ENCODE results near the gene LRRC27.
"Not testable (repeated sequence)": the region's sequence is repeated elsewhere in the genome, so short reads cannot be mapped to it uniquely, and the experiment has no call there.

Gene LRRC27

DNA sequence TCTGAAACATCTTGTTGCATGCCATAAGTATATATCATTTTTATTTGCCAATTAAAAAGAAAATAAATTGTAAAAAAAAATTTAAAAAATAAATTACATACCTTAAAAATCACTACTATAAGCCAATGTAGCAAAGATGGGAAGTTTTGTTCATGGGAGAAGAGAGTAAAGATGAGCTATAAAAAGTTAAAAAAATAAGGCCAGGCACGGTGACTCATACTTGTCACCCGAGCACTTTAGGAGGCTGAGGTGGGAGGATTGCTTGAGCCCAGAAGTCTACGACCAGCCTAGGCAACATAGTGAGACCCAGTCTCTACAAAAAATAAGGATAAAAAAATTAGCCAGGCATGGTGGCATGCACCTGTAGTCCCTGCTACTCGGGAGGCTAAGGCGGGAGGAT is 15.9 kb upstream of the LRRC27 start:
- no peak for DNase-seq

DNA sequence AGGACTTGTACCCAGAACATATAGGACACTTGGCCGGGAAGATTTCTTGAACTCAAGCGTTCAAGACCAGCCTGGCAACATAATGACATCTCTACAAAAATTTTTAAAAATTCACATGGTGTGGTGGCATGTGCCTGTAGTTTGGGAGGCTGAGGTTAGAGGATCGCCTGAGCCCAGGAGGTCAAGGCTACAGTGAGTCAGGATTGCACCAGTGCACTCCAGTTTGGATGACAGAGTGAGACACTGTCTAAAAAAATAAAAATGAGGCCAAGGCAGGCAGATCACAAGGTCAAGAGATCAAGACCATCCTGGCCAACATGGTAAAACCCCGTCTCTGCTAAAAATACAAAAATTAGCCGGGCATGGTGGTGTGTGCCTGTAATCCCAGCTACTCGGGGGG is 14.5 kb upstream of the LRRC27 start:
- DNase-seq = not testable (repeated sequence)

DNA sequence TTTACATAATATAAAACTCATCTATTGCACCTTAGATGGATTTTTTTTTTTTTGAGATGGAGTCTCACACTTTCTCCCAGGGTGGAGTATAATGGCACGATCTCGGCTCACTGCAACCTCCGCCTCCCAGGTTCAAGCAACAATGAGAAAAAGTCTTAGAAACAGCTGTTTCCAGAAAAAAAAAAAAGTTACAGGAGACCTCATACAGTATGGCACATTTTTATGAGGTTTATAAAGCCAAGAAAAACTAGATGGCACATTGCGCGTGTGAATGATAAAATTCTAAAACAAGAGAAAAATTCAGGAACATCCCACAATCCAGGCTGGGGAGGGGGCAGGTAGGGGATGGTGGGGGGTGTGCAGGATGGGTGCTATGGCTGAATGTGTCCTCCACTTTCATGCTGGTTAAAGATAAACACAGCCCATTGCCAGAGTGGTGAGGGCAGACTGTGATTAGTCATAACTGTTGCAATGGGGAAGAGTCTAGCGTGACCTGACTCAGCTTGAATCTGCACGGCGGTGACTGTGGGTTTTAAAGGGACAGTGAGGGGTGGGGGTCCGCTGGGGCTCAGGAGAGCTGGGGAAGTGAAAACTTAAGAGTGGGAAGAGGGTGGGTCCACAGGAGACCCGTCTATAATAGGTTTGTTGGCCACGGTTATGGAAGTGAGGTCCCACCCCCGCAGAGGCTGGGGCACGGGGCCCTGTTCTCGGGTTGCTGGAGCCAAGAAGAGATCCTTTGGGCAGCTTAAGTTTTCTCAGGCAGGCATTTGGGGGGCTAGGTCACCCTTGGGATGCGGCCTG is 11.9 kb upstream of the LRRC27 start:
- DNase-seq = peak; percentile 83

DNA sequence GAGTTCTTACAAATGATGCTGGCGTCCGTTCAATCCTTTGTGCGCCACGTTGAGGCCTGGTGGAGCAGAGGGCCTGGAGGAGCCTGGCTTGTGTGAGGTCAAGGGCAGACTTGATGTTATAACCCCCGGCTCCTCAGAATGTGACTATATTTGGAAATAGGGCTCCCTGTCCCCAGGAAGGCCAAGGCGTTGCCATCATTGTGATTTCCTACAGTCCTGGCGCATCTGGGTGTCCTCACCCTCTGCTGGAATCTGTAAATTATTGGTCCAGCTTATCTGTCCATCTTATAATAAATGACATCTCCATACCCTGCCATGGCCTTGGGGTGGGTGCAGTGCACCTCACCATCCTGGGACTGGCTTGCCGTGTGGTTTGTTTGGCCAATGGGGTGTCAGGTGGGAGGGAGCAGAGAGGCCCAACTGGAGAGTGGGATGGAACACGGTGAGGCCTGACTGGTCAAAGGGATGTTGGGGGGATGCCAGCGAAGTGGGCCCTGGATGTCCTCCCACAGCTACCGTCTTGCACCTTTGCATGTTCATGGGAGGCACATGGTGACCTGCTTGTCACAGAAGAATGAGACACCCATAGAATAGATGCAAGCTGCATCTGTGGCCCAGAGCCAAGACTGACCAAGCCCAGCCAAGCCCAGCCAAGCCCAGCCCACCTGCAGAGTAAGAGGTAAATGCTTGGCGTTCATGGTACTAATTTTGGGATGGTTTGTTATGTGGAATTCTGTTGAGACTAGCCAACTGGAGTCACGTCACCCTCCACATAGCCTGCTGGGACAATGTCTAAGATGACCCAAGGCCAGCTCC is 11.1 kb upstream of the LRRC27 start:
- DNase-seq = no peak

DNA sequence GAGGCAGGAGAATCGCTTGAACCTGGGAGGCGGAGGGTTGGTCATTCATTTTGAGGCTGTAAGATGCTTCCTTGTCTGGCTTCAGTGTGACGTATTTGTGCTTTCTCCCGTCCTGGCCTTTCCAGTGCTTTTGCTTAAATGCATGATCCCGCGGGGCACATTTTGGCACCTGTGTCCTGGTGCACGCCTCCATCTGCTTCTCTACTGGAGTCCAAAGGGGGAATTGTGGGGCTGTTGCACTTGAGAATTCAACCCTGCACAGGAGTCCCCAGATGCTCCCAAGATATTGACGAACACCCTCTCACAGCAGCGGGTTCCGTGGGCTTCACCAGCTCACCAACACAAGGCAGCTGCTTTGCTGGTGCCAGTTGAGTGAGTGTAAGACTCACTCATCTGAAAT is 10.3 kb upstream of the LRRC27 start:
- no peak for DNase-seq

DNA sequence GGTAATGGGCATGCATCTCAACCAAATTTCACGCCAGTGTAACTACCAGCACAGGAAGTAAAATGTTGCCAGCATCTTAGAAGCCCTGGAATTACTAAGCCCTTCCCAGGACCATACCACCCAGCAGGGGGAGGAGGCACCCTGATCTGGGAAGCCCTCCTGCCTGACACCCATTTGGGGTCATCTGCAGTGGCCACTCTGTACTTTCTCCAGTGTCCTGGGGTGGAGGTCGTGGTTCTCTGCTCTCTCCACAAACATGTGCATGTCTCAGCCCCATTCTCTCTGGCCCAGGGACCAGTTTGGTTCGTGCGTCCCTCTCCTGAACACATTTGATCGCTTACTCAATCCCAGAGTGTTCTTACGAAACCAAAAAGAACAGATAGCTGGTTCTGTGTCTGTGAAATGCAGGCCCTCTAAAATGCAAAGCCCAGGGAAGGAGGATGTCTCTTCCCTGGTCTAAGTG is 9.4 kb upstream of the LRRC27 start:
- DNase-seq = peak; percentile 62

DNA sequence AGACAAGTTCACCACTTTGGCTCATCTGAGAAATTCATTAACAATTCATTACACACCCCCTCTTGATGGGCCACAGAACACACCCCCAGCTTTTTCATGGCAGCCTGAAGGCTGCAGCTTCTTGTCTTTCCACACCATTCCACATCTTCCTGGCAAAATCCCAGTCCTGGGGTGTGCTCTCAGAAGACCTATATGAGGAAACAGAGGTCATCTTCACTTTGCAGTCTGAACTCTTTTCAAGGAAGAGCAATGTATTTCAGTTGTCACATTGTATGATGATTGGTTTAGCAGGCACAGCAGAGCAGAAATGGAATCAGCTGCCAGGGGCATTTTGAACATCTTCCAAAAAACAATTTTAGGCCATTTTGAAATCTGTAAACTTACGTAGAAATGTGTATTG is 7.8 kb upstream of the LRRC27 start:
- DNase-seq = no peak

DNA sequence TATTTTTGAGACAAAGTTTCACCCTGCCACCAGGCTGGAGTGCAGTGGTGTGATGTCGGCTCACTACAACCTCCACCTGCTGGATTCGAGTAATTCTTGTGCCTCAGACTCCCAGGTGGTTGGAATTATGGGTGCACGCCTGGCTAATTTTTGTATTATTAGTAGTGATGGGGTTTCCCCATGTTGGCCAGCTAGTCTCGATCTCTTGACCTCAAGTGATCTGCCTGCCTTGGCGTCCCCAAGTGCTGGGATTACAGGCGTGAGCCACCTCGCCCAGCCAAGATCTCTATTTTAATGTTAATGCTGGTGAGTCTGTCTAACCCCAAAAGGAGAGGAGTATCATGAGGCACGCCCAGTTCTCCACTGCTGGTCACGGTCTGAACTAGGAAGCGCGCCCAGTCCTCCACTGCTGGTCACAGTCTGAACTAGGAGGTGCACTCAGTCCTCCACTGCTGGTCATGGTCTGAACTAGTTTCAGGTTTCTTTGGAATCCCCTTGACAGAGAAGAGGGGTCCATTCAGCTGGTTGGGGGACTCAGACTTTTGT is 5.6 kb upstream of the LRRC27 start:
- no peak for DNase-seq

DNA sequence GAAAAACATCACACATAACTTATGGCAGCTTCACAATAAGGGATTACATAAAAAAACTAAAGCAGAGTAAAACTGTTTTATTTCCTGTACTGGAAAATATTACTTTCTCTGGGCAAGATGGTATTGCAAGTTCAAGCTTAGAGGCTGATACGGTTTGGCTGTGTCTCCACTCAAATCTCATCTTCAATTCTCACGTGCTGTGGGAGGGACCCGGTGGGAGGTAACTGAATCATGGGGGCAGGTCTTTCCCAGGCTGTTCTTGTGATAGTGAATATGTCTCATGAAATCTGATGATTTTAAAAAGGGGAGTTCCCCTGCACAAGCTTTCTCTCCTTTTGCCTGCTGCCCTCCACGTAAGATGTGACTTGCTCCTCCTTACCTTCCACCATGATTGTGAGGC is 5.1 kb upstream of the LRRC27 start:
- no peak for DNase-seq

DNA sequence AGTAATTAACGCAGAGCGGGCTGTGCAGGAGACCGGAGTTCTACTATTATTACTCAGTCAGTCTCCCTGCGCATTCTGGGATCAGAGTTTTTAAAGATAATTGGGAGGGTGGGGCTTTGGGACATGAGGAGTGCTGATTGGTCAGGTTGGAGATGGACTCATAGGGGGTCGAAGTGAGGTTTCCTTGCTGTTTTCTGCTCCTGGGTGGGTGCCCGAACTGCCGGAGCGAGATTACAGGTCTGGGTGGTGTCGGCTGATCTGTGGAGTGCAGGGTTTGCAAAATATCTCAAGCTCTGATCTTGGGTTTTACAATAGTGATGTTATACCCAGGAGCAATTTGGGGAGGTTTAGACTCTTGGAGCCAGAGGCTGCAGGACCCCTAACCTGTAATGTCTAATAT is 3.9 kb upstream of the LRRC27 start:
- DNase-seq = no peak

DNA sequence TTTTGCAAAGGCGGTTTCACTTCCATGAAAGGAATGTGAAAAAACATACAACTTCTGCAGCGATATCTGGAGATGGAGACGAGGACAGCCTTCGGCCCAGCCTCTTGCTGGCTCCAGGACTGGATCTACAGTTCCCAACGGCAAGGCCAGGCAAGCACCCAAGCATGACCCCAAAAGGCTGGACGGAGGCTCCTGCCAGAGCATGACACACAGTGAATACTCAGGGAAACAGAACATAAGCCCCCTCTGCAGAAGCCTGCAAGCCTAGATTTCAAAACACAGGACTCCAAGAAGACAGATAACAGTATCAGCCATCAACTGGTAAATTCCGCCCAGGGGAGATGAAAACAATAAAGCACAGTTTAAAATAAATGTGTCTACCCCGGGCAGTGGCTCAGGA is 3.3 kb upstream of the LRRC27 start:
- no peak for DNase-seq

DNA sequence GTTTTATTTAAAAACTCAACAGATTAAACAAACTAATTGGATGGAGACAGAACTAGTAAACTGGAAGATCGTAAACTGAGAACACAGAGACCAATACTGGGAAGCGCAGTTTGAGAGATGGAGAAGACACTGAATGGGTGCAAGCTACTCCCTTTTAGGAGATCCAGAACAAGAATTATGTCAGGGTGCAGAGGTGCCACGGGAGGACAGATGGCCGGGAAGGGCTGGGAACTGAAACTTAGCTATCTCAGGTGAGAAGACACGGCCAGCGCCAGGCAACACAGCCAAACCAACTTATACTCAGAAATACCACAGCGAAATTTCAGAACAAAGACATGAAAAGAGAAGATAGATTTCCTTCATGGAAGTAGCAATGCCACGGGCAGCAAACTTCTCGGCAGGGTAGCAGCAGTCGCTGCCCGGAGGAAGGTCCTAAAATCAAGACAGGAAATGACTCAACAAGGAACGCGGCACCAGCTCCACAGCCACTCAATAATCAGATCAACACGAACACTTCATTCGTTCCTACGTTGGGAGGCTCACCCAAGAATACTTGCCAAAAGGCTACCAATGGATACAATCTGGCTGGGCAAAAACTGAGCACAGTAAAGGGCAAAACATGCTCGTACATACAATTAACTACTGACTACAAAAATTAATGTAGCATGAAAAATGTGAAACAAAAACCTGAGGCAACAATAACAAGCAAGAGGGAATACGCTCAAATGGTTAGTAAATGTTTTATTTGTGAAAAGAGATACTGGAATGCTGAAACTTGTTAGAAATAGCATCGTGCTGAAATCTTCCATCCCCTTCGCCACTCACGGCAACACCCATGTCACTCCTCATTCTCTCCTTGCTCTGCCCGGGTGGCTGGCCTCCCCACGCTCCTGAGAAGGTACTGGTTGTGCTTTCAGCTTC is 2.2 kb upstream of the LRRC27 start:
- DNase-seq = peak; percentile 59

DNA sequence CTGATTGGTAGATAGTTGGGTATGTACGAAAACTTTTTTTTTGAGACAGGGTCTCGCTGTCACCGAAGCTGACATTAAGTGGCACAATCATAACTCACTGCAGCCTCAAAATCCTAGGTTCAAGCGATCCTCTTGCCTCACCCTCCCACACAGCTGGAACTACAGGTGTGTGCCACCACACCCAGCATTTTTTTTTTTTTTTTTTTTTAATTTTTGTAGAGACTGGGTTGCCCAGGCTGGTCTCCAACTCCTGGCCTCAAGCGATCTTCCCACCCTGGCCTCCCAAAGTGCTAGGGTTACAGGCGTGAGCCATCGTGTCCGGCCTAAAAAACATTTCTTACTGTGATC is 1.5 kb upstream of the LRRC27 start:
- no peak for DNase-seq

DNA sequence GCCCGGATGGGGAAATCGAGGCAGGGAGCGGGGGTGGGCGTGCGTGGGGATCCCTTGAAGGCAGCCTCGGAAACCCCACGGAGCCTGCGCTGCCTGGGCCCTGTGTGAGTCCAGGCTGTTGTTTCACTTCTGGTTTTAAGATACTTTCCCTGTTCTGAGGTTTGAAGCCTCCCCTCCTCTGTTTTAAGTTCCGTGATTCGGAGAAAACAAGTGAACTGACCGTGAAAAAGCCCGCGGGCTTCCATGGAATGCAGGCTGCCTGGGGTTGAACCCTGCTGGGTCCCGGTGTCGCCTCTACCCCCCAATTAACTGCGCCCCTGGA is 401 bp downstream of the LRRC27 start:
- DNase-seq = peak; percentile 75

DNA sequence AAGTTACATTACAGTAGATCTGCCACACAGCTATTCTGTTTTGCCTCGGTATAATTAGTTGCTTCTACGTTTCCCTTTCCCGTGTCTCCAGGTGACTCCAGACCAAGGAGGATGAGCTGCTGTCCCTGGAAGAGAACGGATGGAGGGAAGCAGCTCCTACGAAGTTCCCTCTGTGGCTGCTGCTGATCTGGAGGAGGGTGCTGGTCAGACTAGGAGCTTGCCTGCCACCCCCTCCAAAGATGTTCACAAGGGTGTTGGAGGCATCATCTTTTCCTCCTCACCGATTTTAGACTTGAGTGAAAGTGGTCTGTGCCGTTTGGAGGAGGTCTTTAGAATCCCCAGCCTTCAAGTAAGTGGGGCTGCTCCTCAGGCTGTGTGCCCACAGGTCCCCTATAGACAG is 1.4 kb downstream of the LRRC27 start:
- no peak for DNase-seq

DNA sequence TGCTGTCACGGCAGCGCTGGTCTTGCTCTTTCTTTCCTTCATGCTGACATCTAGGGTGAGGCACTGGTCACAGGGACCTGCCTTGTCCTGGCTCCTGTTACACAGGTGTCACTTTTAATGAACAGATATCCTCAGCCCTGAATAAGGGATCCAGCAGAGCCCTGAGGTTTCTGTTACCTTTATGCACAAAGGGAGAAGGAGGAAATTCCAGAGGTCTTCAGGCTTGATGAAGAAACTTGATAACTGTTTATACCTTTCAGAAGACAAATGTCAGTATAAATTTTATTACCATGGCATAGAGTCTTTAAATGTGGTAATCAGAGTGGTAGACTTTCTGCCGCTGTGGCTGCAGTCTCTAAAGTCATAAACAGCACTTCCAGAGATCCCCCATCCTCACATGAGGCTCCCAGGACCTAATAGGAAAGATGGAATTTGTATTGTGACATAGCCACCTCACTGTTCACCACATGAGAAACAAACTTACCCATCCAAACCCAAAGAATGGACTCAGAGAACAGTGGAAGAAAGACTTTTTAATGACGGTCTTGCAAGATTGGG is 2.7 kb downstream of the LRRC27 start:
- no peak for DNase-seq

DNA sequence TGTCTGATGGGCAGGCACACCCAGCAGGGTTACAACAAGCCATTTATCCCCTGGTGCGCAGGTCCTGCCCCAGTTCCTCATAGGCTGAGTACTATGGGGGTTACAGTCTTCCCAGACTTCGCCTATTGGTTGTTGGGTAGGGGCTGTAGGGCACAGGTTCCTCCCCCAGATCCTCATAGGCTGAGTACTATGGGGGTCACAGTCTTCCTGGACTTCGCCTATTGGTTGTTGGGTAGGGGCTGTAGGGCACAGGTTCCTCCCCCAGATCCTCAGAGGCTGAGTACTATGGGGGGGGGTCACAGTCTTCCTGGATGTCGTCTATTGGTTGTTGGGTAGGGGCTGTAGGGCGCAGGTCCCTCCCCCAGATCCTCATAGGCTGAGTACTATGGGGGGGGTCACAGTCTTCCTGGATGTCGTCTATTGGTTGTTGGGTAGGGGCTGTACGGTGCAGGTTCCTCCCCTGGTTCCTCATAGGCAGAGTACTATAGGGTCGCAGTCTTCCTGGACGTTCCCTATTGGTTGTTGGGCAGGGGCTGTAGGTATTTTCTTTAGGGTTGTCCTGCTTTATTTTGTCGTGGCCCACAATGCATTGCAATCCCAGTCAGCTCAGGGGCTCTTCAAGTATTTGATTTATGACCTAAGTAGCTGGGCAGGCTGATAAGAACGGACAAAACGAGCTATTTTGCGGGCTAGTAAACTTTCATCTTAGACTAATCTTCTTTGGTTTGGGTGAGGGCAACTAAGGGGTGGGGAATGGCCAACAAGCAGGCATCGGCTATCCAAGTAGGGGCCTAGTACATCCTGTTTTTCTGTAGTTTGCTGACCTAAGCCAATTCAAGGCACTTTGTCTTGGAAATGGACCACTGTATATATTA is 3.4 kb downstream of the LRRC27 start:
- DNase-seq = peak; percentile 79

DNA sequence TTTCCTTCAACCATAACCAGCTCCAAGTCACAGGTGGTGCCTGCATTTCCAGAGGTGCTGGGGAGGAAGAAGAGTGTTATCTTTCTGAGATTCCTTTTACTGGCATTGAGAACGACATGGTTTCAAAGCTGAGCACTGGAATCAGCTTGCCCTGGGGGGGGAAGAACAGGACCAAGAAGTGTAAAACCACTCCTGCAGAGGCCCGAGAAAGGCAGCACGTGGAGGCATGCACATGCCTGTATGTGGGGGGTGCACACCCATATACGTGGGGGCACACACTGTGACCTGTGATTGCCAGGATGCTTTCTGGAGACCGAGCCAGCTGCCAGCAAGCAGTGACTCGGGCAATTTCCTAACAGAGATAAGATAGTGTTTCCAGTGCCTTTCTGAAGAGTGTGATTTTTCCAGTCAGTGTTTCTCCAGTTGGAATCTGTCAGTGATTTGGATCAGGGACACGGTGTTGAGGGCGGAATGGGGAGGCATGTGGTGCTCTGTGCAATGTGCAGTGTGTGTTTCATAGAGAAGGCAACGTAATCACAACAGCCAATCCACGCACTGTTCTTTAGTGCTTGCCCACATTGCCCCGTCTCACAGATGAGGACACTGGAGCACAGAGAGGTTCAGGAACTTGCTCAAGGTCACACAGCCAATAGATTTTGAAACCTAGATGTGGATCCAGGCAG is 4.2 kb downstream of the LRRC27 start:
- DNase-seq = no peak

DNA sequence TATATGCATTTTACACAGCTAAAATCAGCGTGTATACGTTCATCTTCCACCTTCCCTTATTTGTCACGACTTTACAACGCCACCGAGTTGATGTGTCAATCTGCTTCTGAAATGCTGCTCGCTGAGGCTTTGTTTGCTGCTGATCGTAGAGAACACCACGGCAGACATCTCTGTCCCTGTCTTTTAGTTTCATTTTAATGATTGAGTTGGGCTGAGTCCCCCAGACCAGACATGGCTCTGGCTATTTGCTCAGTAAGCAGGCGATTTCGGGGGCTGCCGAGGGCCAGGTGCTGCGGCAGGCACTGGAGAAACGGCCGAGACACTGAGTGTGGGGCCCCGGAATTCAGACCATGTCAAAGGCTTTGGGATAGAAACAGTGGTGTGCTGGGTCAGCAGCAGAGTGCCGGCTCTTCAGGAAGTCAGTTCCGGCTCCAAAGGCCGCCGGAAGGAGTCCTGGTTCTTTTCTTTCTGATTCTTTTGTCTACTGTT is 5.0 kb downstream of the LRRC27 start:
- peak; percentile 47 for DNase-seq

DNA sequence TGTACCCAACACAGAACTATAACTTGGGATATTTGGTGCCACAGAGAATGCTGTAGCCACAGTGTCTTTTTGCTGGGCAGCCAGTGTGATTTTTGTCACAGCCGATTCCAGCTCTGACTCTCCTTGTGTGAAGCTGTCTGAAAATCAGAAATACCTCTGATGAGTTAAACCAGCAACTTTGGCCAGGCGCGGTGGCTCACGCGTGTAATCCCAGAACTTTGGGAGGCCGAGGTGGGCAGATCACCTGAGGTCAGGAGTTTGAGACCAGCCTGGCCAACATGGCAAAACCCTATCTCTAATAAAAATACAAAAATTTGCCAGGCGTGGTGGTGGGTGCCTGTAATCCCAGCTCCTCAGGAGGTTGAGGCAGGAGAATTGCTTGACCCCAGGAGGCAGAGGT is 5.9 kb downstream of the LRRC27 start:
- DNase-seq = not testable (repeated sequence)

DNA sequence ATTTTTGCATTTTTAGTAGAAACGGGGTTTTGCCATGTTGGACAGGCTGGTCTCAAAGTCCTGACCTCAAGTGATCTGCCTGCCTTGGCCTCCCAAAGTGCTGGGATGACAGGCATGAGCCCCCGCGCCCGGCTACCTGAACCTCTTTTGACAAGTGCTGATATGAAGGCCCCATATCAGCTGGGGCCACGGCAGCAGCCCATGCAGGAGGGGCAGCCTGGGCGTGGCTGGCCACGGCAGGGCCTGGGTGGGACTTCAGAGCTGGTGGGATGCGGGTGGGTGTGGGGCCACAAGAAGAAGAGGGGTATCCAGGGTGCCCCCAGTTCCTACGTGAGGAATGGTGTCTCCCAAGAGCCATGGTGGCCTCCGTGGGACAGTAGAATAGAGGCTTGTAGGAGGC is 6.9 kb downstream of the LRRC27 start:
- no peak for DNase-seq
